Retinal pigment epithelial cell (primary cell): ENCODE measurements around the gene HDGF.

Experiments
- DNase-seq: peaks from one replicate; pipeline ENCODE4 v3.0.0-alpha.2; 2010; ENCODE audit warnings: low read depth
- H3K4me3 ChIP-seq: 2 replicates; pipeline ENCODE4 v1.5.1; 2011; ENCODE audit warnings: mild to moderate bottlenecking, low read length, control low read depth, moderate library complexity
- TF ChIP-seq, protein P1 (sequence below): conservative IDR thresholded peaks from 2 replicates; pipeline ENCODE4 v1.5.1; 2011; ENCODE audit warnings: low read depth, low read length, control low read depth, inconsistent platforms

Gene HDGF

DNA sequence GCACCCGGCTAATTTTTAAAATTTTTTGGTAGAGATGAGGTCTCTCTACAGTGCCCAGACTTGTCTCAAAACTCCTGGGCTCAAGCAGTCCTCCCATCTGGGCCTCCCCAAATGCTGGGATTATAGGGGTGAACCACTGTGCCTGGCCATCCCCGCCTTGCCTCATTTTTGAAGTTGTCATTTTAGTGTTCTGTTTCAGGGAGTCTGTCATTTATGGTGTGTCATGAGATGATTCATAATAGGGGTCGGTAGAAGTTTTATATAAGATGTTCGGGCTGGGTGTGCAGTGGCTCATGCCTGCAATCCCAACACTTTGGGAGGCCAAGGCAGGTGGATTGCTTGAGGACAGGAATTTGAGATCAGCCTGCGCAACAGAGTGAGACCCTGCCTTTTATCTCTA is 24.3 kb upstream of the HDGF start:
- no peak overlapping the region for H3K4me3 ChIP-seq
- DNase-seq = no peak
- TF ChIP-seq, protein P1, sequence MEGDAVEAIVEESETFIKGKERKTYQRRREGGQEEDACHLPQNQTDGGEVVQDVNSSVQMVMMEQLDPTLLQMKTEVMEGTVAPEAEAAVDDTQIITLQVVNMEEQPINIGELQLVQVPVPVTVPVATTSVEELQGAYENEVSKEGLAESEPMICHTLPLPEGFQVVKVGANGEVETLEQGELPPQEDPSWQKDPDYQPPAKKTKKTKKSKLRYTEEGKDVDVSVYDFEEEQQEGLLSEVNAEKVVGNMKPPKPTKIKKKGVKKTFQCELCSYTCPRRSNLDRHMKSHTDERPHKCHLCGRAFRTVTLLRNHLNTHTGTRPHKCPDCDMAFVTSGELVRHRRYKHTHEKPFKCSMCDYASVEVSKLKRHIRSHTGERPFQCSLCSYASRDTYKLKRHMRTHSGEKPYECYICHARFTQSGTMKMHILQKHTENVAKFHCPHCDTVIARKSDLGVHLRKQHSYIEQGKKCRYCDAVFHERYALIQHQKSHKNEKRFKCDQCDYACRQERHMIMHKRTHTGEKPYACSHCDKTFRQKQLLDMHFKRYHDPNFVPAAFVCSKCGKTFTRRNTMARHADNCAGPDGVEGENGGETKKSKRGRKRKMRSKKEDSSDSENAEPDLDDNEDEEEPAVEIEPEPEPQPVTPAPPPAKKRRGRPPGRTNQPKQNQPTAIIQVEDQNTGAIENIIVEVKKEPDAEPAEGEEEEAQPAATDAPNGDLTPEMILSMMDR = no peak

DNA sequence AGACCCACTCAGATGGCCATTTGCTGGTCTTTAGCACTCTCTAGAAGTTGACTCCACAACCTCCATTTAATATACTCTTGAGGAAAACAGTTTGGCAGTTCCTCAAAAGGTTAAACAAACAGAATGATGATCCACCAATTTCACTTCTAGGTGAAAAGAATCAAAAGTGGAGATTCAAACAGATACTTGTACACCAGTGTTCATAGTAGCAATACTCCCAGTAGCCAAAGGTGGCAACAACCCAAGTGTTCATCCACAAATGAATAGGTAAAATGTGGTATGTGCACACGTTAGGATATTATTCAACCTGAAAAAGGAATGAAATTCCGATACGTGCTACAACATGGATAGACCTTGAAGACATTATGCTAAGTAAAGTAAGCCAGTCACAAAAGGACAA is 22.1 kb upstream of the HDGF start:
- DNase-seq = no peak
- TF ChIP-seq, protein P1 = no peak
- no peak overlapping the region for H3K4me3 ChIP-seq

DNA sequence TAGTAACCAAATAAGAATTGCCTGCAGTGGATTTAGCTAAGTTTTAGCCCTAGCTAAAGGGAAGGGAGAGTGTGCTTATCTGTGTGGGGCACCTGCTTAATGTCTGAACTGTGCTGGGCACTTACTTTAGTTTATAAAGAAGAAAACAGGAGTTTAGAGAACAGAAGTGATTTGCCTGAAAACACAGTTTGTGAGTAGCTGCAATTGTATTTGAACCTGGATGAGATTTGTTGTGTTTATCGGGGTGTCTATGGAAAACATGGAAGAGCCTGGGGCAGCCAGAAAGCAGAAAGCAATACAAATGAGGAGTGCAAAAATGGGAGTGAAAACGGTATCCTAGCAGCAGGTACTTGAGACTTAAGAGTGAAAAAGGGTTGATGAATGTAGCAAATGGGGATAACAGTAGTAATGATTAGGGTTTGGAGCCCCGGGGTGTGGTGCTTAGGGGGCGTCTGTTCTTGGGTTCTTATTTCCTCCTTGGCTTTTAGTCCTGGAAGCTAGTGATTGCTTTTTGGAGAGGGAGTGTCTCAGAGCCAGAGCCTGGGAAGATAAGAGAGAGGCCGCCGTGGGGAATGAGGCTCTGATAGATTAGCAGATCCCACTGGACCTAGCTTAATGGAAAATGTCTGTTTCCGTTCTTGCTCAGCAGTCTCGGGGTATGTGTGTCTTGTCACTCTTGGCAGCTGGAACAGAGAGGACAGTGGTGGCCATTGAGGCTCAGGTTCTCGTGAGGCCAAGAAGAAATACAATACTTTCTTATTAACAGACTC is 21.4 kb upstream of the HDGF start:
- no peak overlapping the region for H3K4me3 ChIP-seq
- no peak for DNase-seq
- TF ChIP-seq, protein P1 = no peak

DNA sequence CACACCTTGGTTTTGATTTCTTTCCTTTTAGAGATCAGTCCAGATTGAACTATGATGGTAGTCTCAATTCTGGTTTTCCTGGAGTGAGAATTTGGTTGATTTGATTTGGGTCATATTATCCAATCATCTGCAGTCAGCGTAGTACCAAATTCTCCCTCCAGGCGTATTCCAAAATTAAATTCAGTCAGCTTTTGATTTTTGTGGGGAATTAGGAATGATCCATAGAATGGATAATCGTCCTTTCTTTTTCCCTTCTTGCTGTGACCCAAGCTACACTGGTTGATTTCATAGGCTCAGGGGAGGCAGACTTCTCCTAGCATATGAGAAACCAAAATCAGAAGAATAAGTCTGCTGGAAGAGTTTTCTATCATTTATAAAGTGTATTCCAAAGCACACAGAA is 20.7 kb upstream of the HDGF start:
- H3K4me3 ChIP-seq = no peak overlapping the region
- TF ChIP-seq, protein P1 = no peak
- no peak for DNase-seq

DNA sequence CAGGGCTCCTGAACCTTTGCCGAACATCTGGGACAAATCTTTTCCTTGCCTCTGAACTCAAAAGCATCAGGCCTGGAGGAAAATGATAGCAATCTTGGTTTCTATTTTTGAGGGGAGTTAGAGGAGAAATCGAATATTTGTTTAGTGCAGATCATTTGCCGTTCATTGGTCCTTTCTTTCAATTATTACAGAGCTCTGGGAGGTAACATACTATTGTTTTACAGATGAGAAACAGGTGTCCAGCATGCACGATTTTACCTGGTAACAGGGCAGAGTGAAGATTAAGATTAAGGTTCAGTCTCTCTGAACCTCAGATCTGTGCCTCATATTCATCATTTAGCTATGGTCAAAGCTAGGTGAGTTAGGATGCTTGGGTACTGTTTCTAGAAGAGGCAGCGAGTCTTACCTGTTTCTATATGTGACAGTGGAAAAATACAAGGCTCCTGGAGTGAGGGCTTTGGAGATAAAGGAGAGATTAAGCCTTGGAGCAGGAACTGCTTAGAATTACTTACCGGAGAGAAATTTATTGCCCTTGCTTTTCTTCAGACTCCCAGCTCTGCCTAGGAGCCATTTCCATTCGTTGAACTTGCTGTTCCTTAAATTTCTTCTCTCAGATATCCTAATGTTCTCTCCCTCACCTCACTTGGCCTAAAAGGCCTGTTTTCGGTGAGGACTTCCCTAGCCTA is 17.3 kb upstream of the HDGF start:
- DNase-seq = no peak
- TF ChIP-seq, protein P1 = no peak
- peak overlapping the region; percentile 78 for H3K4me3 ChIP-seq

DNA sequence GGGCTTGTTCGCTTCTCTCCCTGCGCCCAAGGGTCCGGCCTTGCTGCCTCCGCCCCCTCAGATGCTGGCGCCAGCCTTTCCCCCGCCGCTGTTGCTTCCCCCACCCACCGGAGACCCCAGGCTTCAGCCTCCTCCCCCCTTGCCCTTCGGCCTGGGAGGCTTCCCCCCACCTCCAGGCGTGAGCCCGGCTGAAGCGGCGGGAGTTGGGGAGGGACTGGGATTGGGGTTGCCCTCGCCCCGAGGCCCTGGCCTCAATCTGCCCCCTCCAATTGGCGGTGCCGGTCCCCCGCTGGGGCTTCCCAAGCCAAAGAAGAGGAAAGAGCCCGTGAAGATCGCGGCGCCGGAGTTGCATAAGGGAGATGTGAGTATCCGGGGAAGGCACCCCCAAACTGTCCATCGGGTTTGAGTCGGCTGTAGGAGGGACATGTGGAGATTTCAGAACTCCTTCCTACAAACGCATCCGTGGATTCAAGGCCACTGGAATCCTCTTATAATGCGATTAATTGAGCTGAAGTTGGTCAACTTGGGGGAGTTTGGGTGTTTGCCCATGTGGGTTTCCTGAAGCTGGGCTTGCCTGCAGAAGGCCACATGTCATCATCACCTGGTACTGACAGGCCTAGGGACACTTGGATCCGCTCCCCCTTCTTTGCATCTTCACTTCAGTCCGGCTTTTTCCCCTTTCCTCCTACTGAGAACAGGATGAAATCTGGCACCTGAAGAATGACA is 16.6 kb upstream of the HDGF start:
- H3K4me3 ChIP-seq = peak overlapping the region; percentile 78
- no peak for DNase-seq
- TF ChIP-seq, protein P1 = no peak
